NCI-H2171 treated with DMSO at 0.1 percent for 48 hours (cell line): ENCODE measurements around the gene COL5A3.
"Not testable (repeated sequence)": the region's sequence is repeated elsewhere in the genome, so short reads cannot be mapped to it uniquely, and the experiment has no call there.

Source experiments
- DNase-seq: peaks from one replicate; lab custom pipeline; 2025; lab: John Stamatoyannopoulos, UW

COL5A3 gene

GRCh38 chr19:10010247-10010691 lies at the start of gene COL5A3:
Gene COL5A3, minus strand, starts transcription at chr19:10010504. Its CDS starts 119 bp downstream, at chr19:10010385.
- no peak for DNase-seq

- no peak for DNase-seq
Measured at GRCh38 chr19:10052602-10053360, 42.5 kb upstream of the COL5A3 start.

- DNase-seq, result no peak
Measured at GRCh38 chr19:10049626-10050025, 39.3 kb upstream of the COL5A3 start.

DNA sequence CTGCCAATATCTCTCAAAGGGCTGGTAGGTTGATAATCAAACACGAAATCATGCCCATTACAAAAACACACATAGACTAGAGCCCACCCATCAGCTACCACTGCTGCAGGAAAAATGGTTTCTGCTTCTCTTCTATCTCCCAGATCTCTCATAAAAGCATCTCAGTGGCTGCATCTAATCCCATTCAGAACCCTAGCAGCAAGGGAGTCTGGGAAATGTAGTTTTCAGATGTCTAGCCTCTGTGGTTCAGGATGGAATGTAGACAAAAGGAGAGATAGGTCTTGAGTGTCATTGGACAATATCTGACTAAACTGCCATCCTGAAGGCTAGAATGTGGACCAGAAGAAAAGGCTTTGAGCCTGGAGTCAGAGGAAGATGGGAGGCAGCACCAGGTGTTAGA lies 35.1 kb upstream of the COL5A3 start:
- DNase-seq, result no peak

DNA sequence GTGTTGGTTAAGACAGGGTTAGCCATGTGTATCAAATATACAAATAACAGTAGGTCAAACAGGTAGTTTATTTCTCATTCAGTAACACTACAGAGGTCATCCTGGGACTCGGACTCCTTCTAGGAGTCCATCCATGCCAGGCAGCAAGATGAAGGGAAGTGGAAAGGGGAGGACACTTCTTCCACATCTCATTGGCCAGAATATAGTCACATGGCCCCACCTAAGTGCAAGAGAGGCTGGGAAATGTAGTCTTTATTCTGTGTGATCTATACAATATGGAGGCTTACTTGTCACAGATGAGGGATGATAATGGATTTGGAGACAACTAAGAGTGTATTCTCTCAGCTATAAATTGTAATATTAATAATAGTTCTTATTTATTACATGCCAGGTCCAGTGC lies 34.1 kb upstream of the COL5A3 start:
- DNase-seq, result no peak

- peak; percentile 27 for DNase-seq
Measured at GRCh38 chr19:10043286-10043927, 33.1 kb upstream of the COL5A3 start.

DNA sequence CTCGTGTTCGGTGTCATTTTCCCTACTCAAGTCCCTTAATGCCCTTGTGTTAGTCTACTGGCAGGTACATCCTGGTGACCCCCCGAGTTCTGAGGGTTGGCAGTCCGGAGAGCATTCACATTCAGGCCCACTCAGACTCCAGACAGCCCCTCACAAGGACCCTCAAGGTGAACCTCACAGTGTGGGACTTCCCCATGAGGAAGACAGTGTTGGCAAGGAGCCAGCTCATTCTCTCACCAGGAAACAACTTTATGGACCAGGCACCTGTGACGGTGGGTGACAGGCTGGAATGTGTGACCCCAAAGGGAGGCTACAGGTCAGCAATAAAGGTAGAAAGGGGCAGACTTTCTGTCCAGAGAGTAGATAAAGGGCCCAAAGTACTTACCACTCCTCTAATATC lies 27.5 kb upstream of the COL5A3 start:
- DNase-seq, result no peak

- no peak for DNase-seq
Measured at GRCh38 chr19:10037367-10037766, 27.1 kb upstream of the COL5A3 start.

DNA sequence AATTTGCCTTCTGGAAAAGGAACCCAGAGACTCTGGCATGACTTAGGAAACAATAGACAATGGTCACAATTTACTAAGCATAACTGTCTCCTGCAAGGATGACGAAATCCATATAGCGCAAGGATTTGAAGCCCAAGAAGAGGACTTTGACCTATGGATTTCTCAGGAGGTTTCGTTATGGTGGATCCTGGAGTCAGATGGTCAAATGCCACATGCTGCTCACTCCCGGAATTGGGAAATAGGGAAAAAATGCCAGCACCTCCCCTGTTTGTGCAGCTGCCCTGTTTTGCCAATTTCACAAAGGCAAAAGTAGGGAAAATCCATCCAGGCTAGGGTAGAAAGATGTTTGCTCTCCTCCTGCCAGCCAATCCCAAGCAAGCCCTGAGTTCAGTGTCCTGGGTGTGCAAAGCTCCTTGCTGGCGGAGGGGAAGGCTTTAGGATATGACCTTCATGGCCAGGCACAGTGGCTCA lies 26.3 kb upstream of the COL5A3 start:
- DNase-seq, result no peak

- no peak for DNase-seq
Measured at GRCh38 chr19:10033614-10034013, 23.3 kb upstream of the COL5A3 start.

- DNase-seq, result peak; percentile 90
Measured at GRCh38 chr19:10027158-10027997, 17.1 kb upstream of the COL5A3 start.

- DNase-seq, result no peak
Measured at GRCh38 chr19:10026744-10027143, 16.4 kb upstream of the COL5A3 start.

DNA sequence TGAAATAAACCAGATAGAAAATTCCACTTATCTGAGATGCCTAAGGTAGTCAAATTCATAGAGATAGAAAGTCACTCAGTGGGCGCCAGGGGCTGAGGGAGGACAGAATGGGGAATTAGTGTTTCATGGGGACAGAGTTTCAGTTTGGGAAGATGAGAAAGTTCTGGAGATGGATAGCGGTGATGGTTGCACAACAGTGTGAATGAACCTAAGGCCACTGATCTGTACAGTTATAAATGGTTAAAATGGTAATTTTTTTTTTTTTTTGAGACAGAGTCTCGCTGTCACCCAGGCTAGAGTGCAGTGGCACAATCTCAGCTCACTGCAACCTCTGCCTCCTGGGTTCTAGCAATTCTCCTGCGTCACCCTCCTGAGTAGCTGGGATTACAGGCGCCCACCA lies 12.8 kb upstream of the COL5A3 start:
- not testable (repeated sequence) for DNase-seq

DNA sequence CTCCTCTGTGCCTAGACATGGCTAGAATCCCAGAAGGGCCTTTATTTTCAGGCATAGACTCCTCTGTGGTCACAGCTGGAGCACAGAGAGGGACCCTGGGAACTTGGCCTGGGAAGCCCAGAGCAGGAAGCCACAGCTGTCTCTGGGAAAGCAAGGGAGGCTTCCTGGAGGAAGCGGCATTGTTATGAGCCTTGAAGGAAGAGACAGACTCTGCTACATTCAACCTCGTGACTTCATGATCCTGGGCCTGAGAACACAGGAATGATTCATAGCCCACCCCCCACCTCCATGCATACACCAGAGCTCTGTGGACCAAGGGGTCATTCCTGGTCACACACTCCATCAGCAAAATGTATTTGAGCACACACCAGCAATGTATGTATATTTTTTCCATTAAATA lies 11.6 kb upstream of the COL5A3 start:
- DNase-seq, result no peak

GRCh38 chr19:10021446-10021845 lies 11.1 kb upstream of the COL5A3 start:
- DNase-seq, result no peak

GRCh38 chr19:10020851-10021250 lies 10.5 kb upstream of the COL5A3 start:
- no peak for DNase-seq

DNA sequence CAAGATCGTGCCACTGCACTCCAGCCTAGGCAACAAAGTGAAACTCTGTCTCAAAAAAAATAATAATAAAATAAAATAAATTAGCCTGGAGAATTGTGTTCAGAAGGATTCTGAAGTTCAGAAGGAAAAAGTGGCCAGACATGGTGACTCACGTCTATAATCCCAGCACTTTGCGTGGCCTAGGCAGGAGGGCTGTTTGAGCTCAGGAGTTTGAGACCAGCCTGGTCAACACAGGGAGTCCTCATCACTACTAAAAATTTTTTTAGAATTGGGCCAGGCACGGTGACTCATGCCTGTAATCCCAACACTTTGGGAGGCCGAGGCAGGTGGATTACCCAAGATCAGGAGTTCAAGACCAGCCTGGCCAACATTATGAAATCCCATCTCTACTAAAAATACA lies 8.9 kb upstream of the COL5A3 start:
- DNase-seq, result no peak

GRCh38 chr19:10018786-10019185 lies 8.5 kb upstream of the COL5A3 start:
- DNase-seq, result no peak

DNA sequence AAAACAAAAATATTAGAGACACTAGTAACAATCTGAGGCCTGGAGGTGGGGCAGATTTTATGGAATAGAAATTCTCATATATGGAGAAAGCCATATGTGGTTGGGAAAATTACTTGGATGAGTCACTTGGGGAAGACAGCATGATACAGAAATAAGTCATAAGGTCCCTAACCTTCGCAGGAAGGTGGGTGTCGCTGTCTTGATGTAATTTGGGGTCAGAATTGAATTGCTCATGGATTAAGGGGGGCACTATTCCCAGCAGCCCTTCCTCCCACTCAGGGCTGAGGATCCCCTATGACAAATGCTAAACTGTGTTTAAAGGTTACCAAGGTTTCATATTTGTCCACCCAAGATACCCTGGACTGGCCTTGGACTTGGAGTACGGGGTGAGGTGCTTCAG lies 8.0 kb upstream of the COL5A3 start:
- no peak for DNase-seq

DNA sequence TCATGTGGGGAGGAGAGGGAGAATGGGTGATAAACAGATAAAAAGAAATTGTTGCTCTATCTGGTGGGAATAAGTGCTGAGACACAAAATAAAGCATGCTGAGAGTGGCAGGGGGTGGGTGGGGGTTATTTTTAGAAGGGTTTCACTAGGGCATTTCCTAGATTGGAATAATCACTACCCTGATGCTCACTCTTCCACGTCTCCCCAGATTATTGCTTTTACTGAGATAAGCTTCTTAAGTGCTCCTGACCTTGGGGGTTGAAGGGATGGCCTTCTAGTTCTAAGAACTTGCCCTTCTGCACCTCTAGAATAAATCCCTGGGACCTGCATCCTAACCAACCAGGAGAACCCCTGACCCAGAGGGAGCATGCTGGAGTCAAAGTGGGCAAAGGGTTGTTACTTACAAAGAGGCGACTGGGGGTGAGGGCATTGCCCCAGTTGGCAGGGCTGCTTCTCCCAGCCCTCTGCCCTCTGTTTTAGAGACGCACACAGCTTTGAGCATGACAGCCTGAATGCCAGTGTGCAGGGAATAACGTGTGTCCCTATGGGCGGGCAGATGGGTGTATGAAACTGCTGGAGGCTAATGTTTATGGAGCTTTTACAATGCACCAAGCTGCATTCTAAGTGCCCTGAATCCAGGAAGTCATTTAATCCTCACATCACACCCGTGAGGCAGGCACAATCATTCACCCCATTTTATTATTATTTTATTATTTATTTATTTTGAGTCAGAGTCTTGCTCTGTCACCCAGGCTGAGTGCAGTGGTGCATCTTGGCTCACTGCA lies 3.7 kb upstream of the COL5A3 start:
- DNase-seq, result no peak

DNA sequence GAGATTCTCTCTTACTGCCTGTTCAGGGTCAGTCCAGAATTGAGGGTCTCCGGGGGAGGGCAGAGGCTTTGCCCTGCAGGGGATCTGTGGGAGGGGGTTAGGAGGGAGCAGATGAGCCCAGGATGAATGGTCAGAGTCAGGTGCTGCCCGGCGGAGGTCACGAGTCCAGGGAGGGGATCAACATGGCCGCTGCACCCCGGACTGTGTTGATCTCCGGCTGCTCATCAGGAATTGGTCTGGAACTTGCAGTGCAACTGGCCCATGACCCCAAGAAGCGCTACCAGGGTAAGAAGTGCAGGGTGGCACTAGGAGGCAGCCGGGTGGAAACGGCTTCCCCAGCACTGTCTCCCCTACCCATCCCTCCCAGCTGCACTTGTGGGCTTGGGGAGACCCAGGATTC lies 3.0 kb upstream of the COL5A3 start, which contains the start of gene RDH8:
TSS of gene RDH8 (plus strand) at position 168 of the 400 bp plus-strand sequence. CDS start at position 183, 15 bp downstream.
- DNase-seq, result no peak

DNA sequence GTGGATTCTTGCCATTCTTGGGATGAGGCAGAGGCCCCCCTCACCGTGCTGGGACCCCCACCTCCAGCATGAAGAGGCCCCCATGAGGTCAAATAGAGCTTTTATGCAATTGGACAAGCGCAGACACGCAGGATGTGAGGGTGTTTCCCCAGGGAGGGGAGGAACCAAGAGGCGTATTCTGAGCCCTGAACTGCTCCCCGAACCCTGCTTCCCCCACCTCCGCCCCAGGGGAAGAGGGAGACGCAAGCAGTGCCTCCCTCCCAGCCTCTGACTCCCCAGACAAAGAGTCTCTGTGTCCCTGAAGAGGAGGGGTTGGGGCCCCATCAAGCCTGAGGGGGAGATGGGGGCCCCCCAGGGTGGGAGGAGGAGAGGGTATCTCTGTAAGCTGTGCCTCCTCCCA lies 1.7 kb upstream of the COL5A3 start:
- no peak for DNase-seq
